Hepatocyte (in vitro differentiated cells): ENCODE measurements around the gene OR1E1.

Experiments used
- CTCF ChIP-seq: fragments of 200-600 bp; sonication (generic); IDR thresholded peaks from 2 replicates; pipeline ENCODE4 v1.5.1; 2016; ENCODE audit warnings: antibody characterized with exemption, mild to moderate bottlenecking; ENCODE audit not compliant: poor library complexity
- EZH2 ChIP-seq: fragments of 200-600 bp; sonication (generic); IDR thresholded peaks from 2 replicates; pipeline ENCODE4 v1.6.1; 2016; ENCODE audit warnings: antibody characterized with exemption, mild to moderate bottlenecking, borderline replicate concordance
- EZH2phosphoT487 ChIP-seq: fragments of 200-600 bp; sonication (generic); IDR thresholded peaks from one replicate; pipeline ENCODE4 v1.6.1; 2018; ENCODE audit warnings: antibody characterized with exemption, mild to moderate bottlenecking, low read depth, moderate library complexity; ENCODE audit not compliant: unreplicated experiment, severe bottlenecking

GRCh38 chr17:3447625-3448024 is 49.4 kb upstream of the OR1E1 start:
- TF ChIP-seq CTCF: no peak
- no peak for TF ChIP-seq EZH2
- no peak for TF ChIP-seq EZH2phosphoT487
